Embryonic facial prominence (tissue), 1 donor: ENCODE measurements around the gene CYBA.

Experiments
- DNase-seq: peaks from one replicate; pipeline ENCODE4 v3.0.0-alpha.2; 2016; ENCODE audit errors: extremely low spot score

CYBA gene

GRCh38 chr16:88593910-88594309, 56.9 kb downstream of the CYBA start:
- no peak for DNase-seq

GRCh38 chr16:88593489-88593888, 57.4 kb downstream of the CYBA start:
- no peak for DNase-seq
